Measurements from ENCODE around the gene ELMO1.

DNA sequence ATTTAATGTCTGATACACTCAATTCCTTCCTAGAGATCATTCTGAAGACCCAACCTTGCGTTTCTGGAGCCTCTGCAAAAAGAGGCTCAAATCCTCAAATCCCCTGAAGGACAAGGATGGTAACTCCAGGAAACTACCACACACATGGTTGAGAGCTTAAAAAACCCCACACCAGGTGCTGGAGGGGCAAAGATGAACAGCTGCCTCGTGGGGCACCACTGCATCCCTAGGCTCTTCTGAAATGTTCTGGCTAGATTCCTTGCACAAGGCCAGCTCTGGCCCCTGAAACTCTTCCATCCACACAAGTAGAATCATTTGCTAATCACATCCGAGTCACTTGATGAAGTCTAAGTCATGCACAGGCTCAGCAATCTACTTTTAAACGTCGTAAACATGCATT lies 286.6 kb downstream of the ELMO1 start:
- TF ChIP-seq, protein P1, sequence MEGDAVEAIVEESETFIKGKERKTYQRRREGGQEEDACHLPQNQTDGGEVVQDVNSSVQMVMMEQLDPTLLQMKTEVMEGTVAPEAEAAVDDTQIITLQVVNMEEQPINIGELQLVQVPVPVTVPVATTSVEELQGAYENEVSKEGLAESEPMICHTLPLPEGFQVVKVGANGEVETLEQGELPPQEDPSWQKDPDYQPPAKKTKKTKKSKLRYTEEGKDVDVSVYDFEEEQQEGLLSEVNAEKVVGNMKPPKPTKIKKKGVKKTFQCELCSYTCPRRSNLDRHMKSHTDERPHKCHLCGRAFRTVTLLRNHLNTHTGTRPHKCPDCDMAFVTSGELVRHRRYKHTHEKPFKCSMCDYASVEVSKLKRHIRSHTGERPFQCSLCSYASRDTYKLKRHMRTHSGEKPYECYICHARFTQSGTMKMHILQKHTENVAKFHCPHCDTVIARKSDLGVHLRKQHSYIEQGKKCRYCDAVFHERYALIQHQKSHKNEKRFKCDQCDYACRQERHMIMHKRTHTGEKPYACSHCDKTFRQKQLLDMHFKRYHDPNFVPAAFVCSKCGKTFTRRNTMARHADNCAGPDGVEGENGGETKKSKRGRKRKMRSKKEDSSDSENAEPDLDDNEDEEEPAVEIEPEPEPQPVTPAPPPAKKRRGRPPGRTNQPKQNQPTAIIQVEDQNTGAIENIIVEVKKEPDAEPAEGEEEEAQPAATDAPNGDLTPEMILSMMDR (IDR thresholded peaks at IDR 0.05; ENCODE audit: low read depth, low read length, poor library complexity, severe bottlenecking): no peak
- TF ChIP-seq EZH2phosphoT487 (IDR thresholded peaks at IDR 0.05; ENCODE audit: borderline replicate concordance, low read length): no peak
